ENCODE measurements around the gene NLGN2.

NLGN2 gene

GRCh38 chr17:7466639-7467341 is 59.1 kb downstream of the NLGN2 start:
- DNase-seq, result peak; percentile 59

- DNase-seq, result no peak
Measured at GRCh38 chr17:7467498-7467897, 59.9 kb downstream of the NLGN2 start.

GRCh38 chr17:7468290-7468689 is 60.6 kb downstream of the NLGN2 start:
- no peak for DNase-seq

- DNase-seq, result no peak
Measured at GRCh38 chr17:7468804-7469389, 61.3 kb downstream of the NLGN2 start.
